Right lobe of liver (tissue), 4 donors: ENCODE measurements around the gene SHISA8.

Experiments used
- POLR2A ChIP-seq: fragments of 450-650 bp; IDR thresholded peaks from one replicate; pipeline ENCODE4 v1.6.1; 2017; ENCODE audit warnings: antibody characterized with exemption, mild to moderate bottlenecking
- TF ChIP-seq, protein P1 (sequence below), 4 donors: fragments of 200-600 bp in 3 of 4; fragments of 450-650 bp in 1 of 4; IDR thresholded peaks; one replicate each; pipeline versions ENCODE4 v1.5.1 to v1.8.0; 2016 to 2022; ENCODE audit warnings: antibody characterized with exemption in 4 of 4, mild to moderate bottlenecking in 2 of 4
- donor health status: DM: no; HTN: no; CAD: no.
- donor health status: DM: no; HTN: no; CAD: no.
- donor health status: DM: no; HTN: yes; CAD: no.

- TF ChIP-seq, protein P1, sequence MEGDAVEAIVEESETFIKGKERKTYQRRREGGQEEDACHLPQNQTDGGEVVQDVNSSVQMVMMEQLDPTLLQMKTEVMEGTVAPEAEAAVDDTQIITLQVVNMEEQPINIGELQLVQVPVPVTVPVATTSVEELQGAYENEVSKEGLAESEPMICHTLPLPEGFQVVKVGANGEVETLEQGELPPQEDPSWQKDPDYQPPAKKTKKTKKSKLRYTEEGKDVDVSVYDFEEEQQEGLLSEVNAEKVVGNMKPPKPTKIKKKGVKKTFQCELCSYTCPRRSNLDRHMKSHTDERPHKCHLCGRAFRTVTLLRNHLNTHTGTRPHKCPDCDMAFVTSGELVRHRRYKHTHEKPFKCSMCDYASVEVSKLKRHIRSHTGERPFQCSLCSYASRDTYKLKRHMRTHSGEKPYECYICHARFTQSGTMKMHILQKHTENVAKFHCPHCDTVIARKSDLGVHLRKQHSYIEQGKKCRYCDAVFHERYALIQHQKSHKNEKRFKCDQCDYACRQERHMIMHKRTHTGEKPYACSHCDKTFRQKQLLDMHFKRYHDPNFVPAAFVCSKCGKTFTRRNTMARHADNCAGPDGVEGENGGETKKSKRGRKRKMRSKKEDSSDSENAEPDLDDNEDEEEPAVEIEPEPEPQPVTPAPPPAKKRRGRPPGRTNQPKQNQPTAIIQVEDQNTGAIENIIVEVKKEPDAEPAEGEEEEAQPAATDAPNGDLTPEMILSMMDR (IDR thresholded peaks at IDR 0.05): no peak
- no peak for TF ChIP-seq POLR2A
Observed at GRCh38 chr22:41963453-41964111, 48.7 kb upstream of the SHISA8 start.
